Nephron progenitor cell (in vitro differentiated cells): ENCODE measurements around the gene RAET1L.

ENCODE experiments used
- DNase-seq: peaks from one replicate; pipeline ENCODE4 v3.0.0; 2021
- H3K27ac Mint-ChIP-seq: 2 replicates; pipeline ENCODE4 v1.8.0; 2021; ENCODE audit warnings: mild to moderate bottlenecking, moderate library complexity, mixed read lengths
- H3K27me3 Mint-ChIP-seq: 2 replicates; pipeline ENCODE4 v1.8.0; 2021; ENCODE audit warnings: mild to moderate bottlenecking, low read depth, mixed read lengths; ENCODE audit not compliant: poor library complexity
- H3K36me3 Mint-ChIP-seq: 2 replicates; pipeline ENCODE4 v1.8.0; 2021; ENCODE audit warnings: low read depth, mixed read lengths
- H3K4me1 Mint-ChIP-seq: 2 replicates; pipeline ENCODE4 v1.8.0; 2021; ENCODE audit warnings: mixed read lengths
- H3K4me3 Mint-ChIP-seq: 2 replicates; pipeline ENCODE4 v1.8.0; 2021; ENCODE audit warnings: mild to moderate bottlenecking, moderate library complexity, mixed read lengths
- H3K9me3 Mint-ChIP-seq: 2 replicates; pipeline ENCODE4 v1.8.0; 2021; ENCODE audit warnings: mild to moderate bottlenecking, moderate library complexity, mixed read lengths
- CTCF ChIP-seq: fragments of 200-600 bp; sonication (generic); IDR thresholded peaks from 2 replicates; pipeline ENCODE4 v1.5.0; 2021; ENCODE audit warnings: antibody characterized with exemption

Gene RAET1L

GRCh38 chr6:150032598-150032997 is 7.3 kb upstream of the RAET1L start:
- DNase-seq = no peak
- Mint-ChIP-seq H3K27me3 (peaks cover 93% of the 10 kb centered on the region), H3K4me3 (no peak overlapping the region), H3K36me3 (no peaks in the 10 kb centered on the region), H3K9me3 (peaks cover 10% of the 10 kb centered on the region), H3K27ac (no peak overlapping the region), H3K4me1 (peaks cover 12% of the 10 kb centered on the region)
- no peak for TF ChIP-seq CTCF

GRCh38 chr6:150030611-150031010 is 5.3 kb upstream of the RAET1L start:
- Mint-ChIP-seq H3K4me1 (peaks cover 5% of the 10 kb centered on the region), H3K27ac (no peak overlapping the region), H3K4me3 (no peak overlapping the region), H3K9me3 (peaks cover 10% of the 10 kb centered on the region), H3K27me3 (peaks cover 92% of the 10 kb centered on the region), H3K36me3 (no peaks in the 10 kb centered on the region)
- no peak for DNase-seq
- no peak for TF ChIP-seq CTCF

GRCh38 chr6:150029749-150030148 is 4.4 kb upstream of the RAET1L start:
- Mint-ChIP-seq H3K4me1 (peaks cover 5% of the 10 kb centered on the region), H3K9me3 (peaks cover 10% of the 10 kb centered on the region)

GRCh38 chr6:150029276-150029675 is 3.9 kb upstream of the RAET1L start:
- no peaks in the 10 kb centered on the region for H3K36me3 Mint-ChIP-seq
- H3K9me3 Mint-ChIP-seq = peaks cover 6% of the 10 kb centered on the region
- H3K27ac Mint-ChIP-seq = no peak overlapping the region
- peaks cover 5% of the 10 kb centered on the region for H3K4me1 Mint-ChIP-seq
- no peak for TF ChIP-seq CTCF
- no peak for DNase-seq
- peaks cover 92% of the 10 kb centered on the region for H3K27me3 Mint-ChIP-seq
- no peak overlapping the region for H3K4me3 Mint-ChIP-seq

More at GRCh38 chr6:150029749-150030148, 4.4 kb upstream of the RAET1L start:
- no peak for DNase-seq
- no peaks in the 10 kb centered on the region for H3K36me3 Mint-ChIP-seq
- H3K27me3 Mint-ChIP-seq = peaks cover 92% of the 10 kb centered on the region
- TF ChIP-seq CTCF = no peak
- no peak overlapping the region for H3K4me3 Mint-ChIP-seq
- no peak overlapping the region for H3K27ac Mint-ChIP-seq

- DNase-seq = no peak
- H3K27me3 Mint-ChIP-seq = peaks cover 92% of the 10 kb centered on the region
- H3K4me3 Mint-ChIP-seq = no peak overlapping the region
- no peak overlapping the region for H3K27ac Mint-ChIP-seq
- peaks cover under 1% of the 10 kb centered on the region for H3K9me3 Mint-ChIP-seq
- H3K36me3 Mint-ChIP-seq = no peaks in the 10 kb centered on the region
- TF ChIP-seq CTCF = no peak
- peaks cover 5% of the 10 kb centered on the region for H3K4me1 Mint-ChIP-seq
Observed at GRCh38 chr6:150028799-150029198, 3.5 kb upstream of the RAET1L start.

- no peak overlapping the region for H3K4me3 Mint-ChIP-seq
Observed at GRCh38 chr6:150027806-150028565, 2.7 kb upstream of the RAET1L start.

More at GRCh38 chr6:150027806-150028565, 2.7 kb upstream of the RAET1L start:
- Mint-ChIP-seq H3K4me1 (peaks cover 5% of the 10 kb centered on the region), H3K27ac (no peak overlapping the region), H3K9me3 (no peaks in the 10 kb centered on the region), H3K36me3 (no peaks in the 10 kb centered on the region), H3K27me3 (peaks cover 92% of the 10 kb centered on the region)
- no peak for TF ChIP-seq CTCF
- no peak for DNase-seq
